SK-N-SH (cell line): ENCODE measurements around the gene CAMK4. TPM values are rescaled to one million over a fixed set of nuclear protein-coding genes. Genes with fewer than 3 reads are reported as not detected.

Source experiments
- CTCF ChIA-PET: fragments of 300-600, 350-600 bp; formaldehyde crosslinking; extraction: SDS; loops from one replicate; lab custom pipeline; 2021; lab: Yijun Ruan, JAX
- POLR2A ChIA-PET: fragments of 350-600 bp; sonication (Branson Sonifier 250); formaldehyde crosslinking; extraction: SDS; loops from one replicate; lab custom pipeline; 2020; ENCODE audit warnings: antibody characterized with exemption, inconsistent platforms; lab: Yijun Ruan, JAX
- DNase-seq: peaks from one replicate; pipeline ENCODE4 v3.0.0; 2012
- H2AFZ ChIP-seq: fragments of 200-600 bp; sonication (generic); 2 replicates; pipeline ENCODE4 v1.8.1; 2016; ENCODE audit warnings: antibody characterized with exemption, mild to moderate bottlenecking, low read depth
- H3F3A ChIP-seq: fragments of 200-600 bp; sonication (generic); replicated peaks from 2 replicates; pipeline ENCODE3; 2016; ENCODE audit warnings: antibody characterized with exemption, mild to moderate bottlenecking; ENCODE audit not compliant: insufficient read depth
- H3K27ac ChIP-seq, 2 experiments: fragments of 200-500 bp in 1 of 2; fragments of 200-600 bp in 1 of 2; sonication (Bioruptor generic) in 1 of 2; sonication (generic), shearing (Covaris generic) in 1 of 2; 2 replicates each; pipeline versions ENCODE4 v1.5.1 to v1.6.1; 2014 to 2016; ENCODE audit warnings: low read depth in 2 of 2, inconsistent platforms in 1 of 2, low read length in 1 of 2, mild to moderate bottlenecking in 1 of 2, mixed read lengths in 1 of 2
- H3K27me3 ChIP-seq: fragments of 200-600 bp; sonication (generic), shearing (Covaris generic); 2 replicates; pipeline ENCODE4 v1.6.1; 2016; ENCODE audit warnings: mixed run types; ENCODE audit not compliant: insufficient read depth
- H3K36me3 ChIP-seq, 2 experiments: fragments of 200-500 bp in 1 of 2; fragments of 200-600 bp in 1 of 2; sonication (Bioruptor generic) in 1 of 2; sonication (generic) in 1 of 2; replicated peaks in 1 of 2; 2 replicates each; pipeline versions ENCODE3 to v1.5.1; 2014 to 2016; ENCODE audit warnings: low read length in 1 of 2, mild to moderate bottlenecking in 1 of 2; ENCODE audit not compliant: insufficient read depth in 2 of 2, control insufficient read depth in 1 of 2
- H3K4me1 ChIP-seq, 2 experiments: fragments of 200-500 bp in 1 of 2; fragments of 200-600 bp in 1 of 2; sonication (Bioruptor generic) in 1 of 2; sonication (generic), shearing (Covaris generic) in 1 of 2; 2 replicates each; pipeline versions ENCODE4 v1.5.1 to v1.6.1; 2014 to 2016; ENCODE audit warnings: low read depth in 1 of 2, low read length in 1 of 2, mixed run types in 1 of 2; ENCODE audit not compliant: insufficient read depth in 2 of 2, control insufficient read depth in 1 of 2
- H3K4me2 ChIP-seq: fragments of 200-600 bp; sonication (generic), shearing (Covaris generic); 2 replicates; pipeline ENCODE4 v1.6.1; 2017; ENCODE audit warnings: mixed run types
- H3K4me3 ChIP-seq, 2 experiments: fragments of 200-500 bp in 1 of 2; fragments of 200-600 bp in 1 of 2; sonication (Bioruptor generic) in 1 of 2; sonication (generic), shearing (Covaris generic) in 1 of 2; 2 replicates each; pipeline versions ENCODE4 v1.5.1 to v1.8.1; 2014 to 2016; ENCODE audit warnings: low read depth in 2 of 2, inconsistent platforms in 1 of 2, low read length in 1 of 2, mild to moderate bottlenecking in 1 of 2, mixed read lengths in 1 of 2, moderate library complexity in 1 of 2
- H3K79me2 ChIP-seq: fragments of 200-600 bp; sonication (generic); 2 replicates; pipeline ENCODE4 v1.8.1; 2017; ENCODE audit warnings: mild to moderate bottlenecking; ENCODE audit not compliant: insufficient read depth
- H3K9ac ChIP-seq: fragments of 200-600 bp; sonication (generic); 2 replicates; pipeline ENCODE4 v1.6.1; 2017; ENCODE audit warnings: mixed run types
- H3K9me2 ChIP-seq: fragments of 200-600 bp; sonication (generic); 2 replicates; pipeline ENCODE4 v1.6.1; 2017; ENCODE audit warnings: mixed run types
- H3K9me3 ChIP-seq: fragments of 200-600 bp; sonication (generic); 2 replicates; pipeline ENCODE4 v1.6.1; 2017; ENCODE audit warnings: mixed run types, mild to moderate bottlenecking, moderate library complexity
- H4K20me1 ChIP-seq: fragments of 200-600 bp; sonication (generic); 2 replicates; pipeline ENCODE4 v1.6.1; 2017; ENCODE audit warnings: mild to moderate bottlenecking, mixed run types; ENCODE audit not compliant: insufficient read depth
- CHD2 ChIP-seq: fragments of 150-350 bp; IDR thresholded peaks from 2 replicates; pipeline ENCODE4 v1.6.1; 2018; ENCODE audit warnings: low read length; ENCODE audit not compliant: partially characterized antibody
- EP300 ChIP-seq, 2 experiments: IDR thresholded peaks; 2 replicates each; pipeline versions ENCODE4 v1.4.0 to v1.6.1; 2012; ENCODE audit warnings: borderline replicate concordance in 1 of 2, low read depth in 1 of 2, low read length in 1 of 2
- FOSL2 ChIP-seq: IDR thresholded peaks from 2 replicates; pipeline ENCODE4 v1.4.0; 2012; ENCODE audit warnings: low read depth, mild to moderate bottlenecking, moderate library complexity, borderline replicate concordance
- GATA2 ChIP-seq: sonication (generic); formaldehyde crosslinking; IDR thresholded peaks from 2 replicates; pipeline ENCODE4 v1.5.0; 2020; ENCODE audit warnings: mild to moderate bottlenecking, missing genetic modification reagents
- IRF3 ChIP-seq: fragments of 150-350 bp; IDR thresholded peaks from 2 replicates; pipeline ENCODE4 v1.6.1; 2016; ENCODE audit warnings: mild to moderate bottlenecking, low read depth, low read length
- JUND ChIP-seq: IDR thresholded peaks from 2 replicates; pipeline ENCODE4 v1.4.0; 2012
- MEF2A ChIP-seq: IDR thresholded peaks from 2 replicates; pipeline ENCODE4 v1.4.0; 2012; ENCODE audit warnings: low read depth, borderline replicate concordance
- NFIC ChIP-seq: IDR thresholded peaks from 2 replicates; pipeline ENCODE4 v1.4.0; 2012; ENCODE audit warnings: borderline replicate concordance
- NRF1 ChIP-seq: IDR thresholded peaks from 2 replicates; pipeline ENCODE4 v1.6.1; 2012; ENCODE audit warnings: low read depth, mild to moderate bottlenecking, low read length
- RAD21 ChIP-seq: IDR thresholded peaks from 2 replicates; pipeline ENCODE4 v1.6.1; 2012; ENCODE audit warnings: mild to moderate bottlenecking, low read length
- RCOR1 ChIP-seq: fragments of 150-350 bp; IDR thresholded peaks from 2 replicates; pipeline ENCODE4 v1.6.1; 2017; ENCODE audit warnings: antibody characterized with exemption, low read length
- REST ChIP-seq: IDR thresholded peaks from 2 replicates; pipeline ENCODE4 v1.6.1; 2012; ENCODE audit warnings: mild to moderate bottlenecking, low read depth, low read length, moderate library complexity
- RXRA ChIP-seq: IDR thresholded peaks from 2 replicates; pipeline ENCODE4 v1.4.0; 2012; ENCODE audit warnings: low read depth, mild to moderate bottlenecking, borderline replicate concordance
- SMC3 ChIP-seq: IDR thresholded peaks from 2 replicates; pipeline ENCODE4 v1.6.1; 2012; ENCODE audit warnings: low read depth, low read length, improper control_type of control experiment
- USF2 ChIP-seq: fragments of 150-350 bp; IDR thresholded peaks from 2 replicates; pipeline ENCODE4 v1.6.1; 2017; ENCODE audit warnings: antibody characterized with exemption, low read length, low read depth, borderline replicate concordance
- ZBTB33 ChIP-seq: IDR thresholded peaks from 2 replicates; pipeline ENCODE4 v1.4.0; 2012; ENCODE audit warnings: low read depth, borderline replicate concordance
- WGBS: methylation state at CpG from one replicate; pipeline ENCODE4 v1.1.6; 2017; ENCODE audit warnings: low lambda C conversion rate; 5-methylcytosine and 5-hydroxymethylcytosine counted together
- polyA plus RNA-seq, 3 experiments: library from polyadenylated mRNA; depleted of rRNA; stranded (reverse); fragments of >200 nt; gene quantifications; 2 replicates each; pipeline ENCODE4 v1.2.3, GENCODE V29; 2012

CAMK4 gene
- polyA plus RNA-seq, 1 of the 3 experiments (the other 2 are of a cell fraction): 4.1 TPM

GRCh38 chr5:111211341-111211740 is 12.8 kb upstream of the CAMK4 start:
- Histone ChIP-seq H3K9me3 (no peaks in the 10 kb centered on the region), H4K20me1 (no peaks in the 10 kb centered on the region), H2AFZ (no peak overlapping the region), H3K36me3 (no peaks in the 10 kb centered on the region), H3K27ac (no peak overlapping the region), H3K4me3 (no peak overlapping the region), H3F3A (no peaks in the 10 kb centered on the region), H3K9ac (no peak overlapping the region), H3K4me2 (no peak overlapping the region), H3K9me2 (no peaks in the 10 kb centered on the region), H3K27me3 (no peaks in the 10 kb centered on the region), H3K4me1 (no peaks in the 10 kb centered on the region), H3K79me2 (no peaks in the 10 kb centered on the region)
- ChIA-PET POLR2A (no interaction called here), CTCF (interaction anchor here (0.5 to 0.9 kb wide), 3 partner anchors 12 to 250 kb away, joined by 3 to 4 read pairs (median 3); no protein-coding TSS in a partner anchor)
- WGBS: 81% methylated on average over 1 of the region's 1 CpG
- DNase-seq: no peak
- TF ChIP-seq REST (no peak), NRF1 (no peak), RCOR1 (no peak), IRF3 (no peak), RXRA (no peak), GATA2 (CRISPR knock-in tag) (no peak), MEF2A (no peak), RAD21 (no peak), USF2 (no peak), CHD2 (no peak), NFIC (no peak), JUND (no peak), ZBTB33 (no peak), SMC3 (no peak), EP300 (IDR thresholded peaks at IDR 0.05; ENCODE audit: borderline replicate concordance in 1 of 2, low read depth in 1 of 2, low read length in 1 of 2) (no peak), FOSL2 (no peak)
